Skeletal muscle satellite cell (primary cell): ENCODE results near the gene STPG3.

Source experiments
- H3K27me3 ChIP-seq: 2 replicates; pipeline ENCODE4 v1.7.0; 2013; ENCODE audit warnings: low read length; ENCODE audit not compliant: control insufficient read depth, insufficient read depth
- H3K36me3 ChIP-seq: 2 replicates; pipeline ENCODE4 v1.7.0; 2013; ENCODE audit warnings: mild to moderate bottlenecking, control low read depth, low read length; ENCODE audit not compliant: insufficient read depth
- H3K4me1 ChIP-seq: 2 replicates; pipeline ENCODE4 v1.7.0; 2013; ENCODE audit warnings: low read length; ENCODE audit not compliant: control insufficient read depth, insufficient read depth
- H3K4me2 ChIP-seq: 2 replicates; pipeline ENCODE4 v1.7.0; 2013; ENCODE audit warnings: mild to moderate bottlenecking, low read length
- H3K4me3 ChIP-seq: 2 replicates; pipeline ENCODE4 v1.7.0; 2013; ENCODE audit warnings: low read length
- H3K9ac ChIP-seq: 2 replicates; pipeline ENCODE4 v1.7.0; 2013; ENCODE audit warnings: mild to moderate bottlenecking, low read depth, low read length, moderate library complexity
- H3K9me3 ChIP-seq: replicated peaks from 2 replicates; pipeline ENCODE4 v1.7.0; 2013; ENCODE audit warnings: mild to moderate bottlenecking, control low read depth, low read length

The STPG3 gene

GRCh38 chr9:137298401-137299202, 47.5 kb downstream of the STPG3 start:
- Histone ChIP-seq H3K9ac (no peak overlapping the region), H3K9me3 (no peaks in the 10 kb centered on the region), H3K27me3 (peaks cover 65% of the 10 kb centered on the region), H3K4me1 (peaks cover 15% of the 10 kb centered on the region), H3K4me2 (no peak overlapping the region), H3K4me3 (no peak overlapping the region), H3K36me3 (no peaks in the 10 kb centered on the region)

- peaks cover 15% of the 10 kb centered on the region for H3K4me1 ChIP-seq
- peaks cover 59% of the 10 kb centered on the region for H3K27me3 ChIP-seq
Measured at GRCh38 chr9:137299203-137299565, 48.1 kb downstream of the STPG3 start.

GRCh38 chr9:137299938-137300337, 48.9 kb downstream of the STPG3 start:
- Histone ChIP-seq H3K4me2 (no peak overlapping the region), H3K4me3 (no peak overlapping the region)

More at GRCh38 chr9:137299203-137299565, 48.1 kb downstream of the STPG3 start:
- no peaks in the 10 kb centered on the region for H3K9me3 ChIP-seq
- H3K9ac ChIP-seq: no peak overlapping the region
- no peaks in the 10 kb centered on the region for H3K36me3 ChIP-seq
- H3K4me3 ChIP-seq: no peak overlapping the region
- no peak overlapping the region for H3K4me2 ChIP-seq

GRCh38 chr9:137300567-137301080, 49.5 kb downstream of the STPG3 start:
- H3K9ac ChIP-seq: no peak overlapping the region
- no peaks in the 10 kb centered on the region for H3K9me3 ChIP-seq
- peaks cover 51% of the 10 kb centered on the region for H3K27me3 ChIP-seq
- H3K36me3 ChIP-seq: no peaks in the 10 kb centered on the region
- peak overlapping the region; percentile 60 for H3K4me3 ChIP-seq
- peak overlapping the region; percentile 82 for H3K4me2 ChIP-seq
- H3K4me1 ChIP-seq: peaks cover 25% of the 10 kb centered on the region

More at GRCh38 chr9:137299938-137300337, 48.9 kb downstream of the STPG3 start:
- Histone ChIP-seq H3K4me1 (peaks cover 19% of the 10 kb centered on the region), H3K9ac (no peak overlapping the region), H3K27me3 (peaks cover 53% of the 10 kb centered on the region), H3K9me3 (no peaks in the 10 kb centered on the region), H3K36me3 (no peaks in the 10 kb centered on the region)

DNA sequence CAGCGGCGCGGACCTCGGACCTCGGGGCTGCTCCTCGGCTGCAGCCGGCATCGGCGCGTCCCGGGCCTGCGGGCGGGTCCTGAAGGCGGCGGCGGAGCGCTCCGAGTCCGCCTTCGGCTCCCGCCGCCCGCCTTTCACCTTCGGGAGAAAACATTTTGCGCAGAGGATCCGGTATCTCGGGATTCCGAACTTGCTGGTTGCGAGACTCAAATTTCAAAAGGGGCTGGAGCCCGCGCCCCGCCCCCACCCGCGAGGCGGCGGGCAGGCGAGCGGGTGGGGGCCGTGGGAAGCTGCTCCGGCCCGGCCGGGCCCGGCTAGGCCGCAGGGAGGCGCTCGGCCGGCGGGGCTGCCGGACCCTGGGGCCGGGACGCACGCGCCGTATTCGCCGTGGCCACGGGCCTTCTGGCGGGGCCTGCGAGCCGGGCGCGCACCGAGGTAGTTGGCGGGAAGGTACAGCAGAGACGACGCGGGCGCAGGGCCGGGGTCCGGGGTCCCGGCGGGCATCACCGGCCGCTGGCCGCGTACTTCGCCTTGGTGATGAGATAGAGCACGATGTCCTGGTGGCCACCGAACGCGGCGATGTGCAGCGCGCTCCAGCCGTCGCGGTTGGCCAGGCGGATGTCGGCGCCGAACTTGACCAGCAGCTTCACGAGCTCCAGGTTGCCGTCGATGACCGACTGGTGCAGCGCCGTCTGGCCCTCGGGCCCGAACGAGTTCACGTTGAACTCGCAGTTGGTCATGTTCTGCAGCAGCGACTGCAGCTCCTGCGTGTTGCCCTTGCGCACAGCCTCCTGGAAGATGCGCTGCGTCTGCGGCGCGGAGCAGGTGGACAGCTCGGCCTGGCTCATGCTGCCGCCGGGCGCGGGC, 50.2 kb downstream of the STPG3 start:
- H3K4me2 ChIP-seq: peak overlapping the region; percentile 82
- peaks cover 31% of the 10 kb centered on the region for H3K4me1 ChIP-seq
- H3K9me3 ChIP-seq: no peaks in the 10 kb centered on the region
- H3K9ac ChIP-seq: no peak overlapping the region
- peaks cover 48% of the 10 kb centered on the region for H3K27me3 ChIP-seq
- H3K4me3 ChIP-seq: peak overlapping the region; percentile 60
- H3K36me3 ChIP-seq: no peaks in the 10 kb centered on the region

GRCh38 chr9:137302118-137302448, 51.0 kb downstream of the STPG3 start, which contains the start of gene NRARP:
Gene NRARP, minus strand, starts transcription at chr9:137302271. Its CDS starts 343 bp downstream, at chr9:137301928.
- H3K4me3 ChIP-seq: peak within 1 kb of the TSS; percentile 62
- no peaks in the 10 kb centered on the region for H3K9me3 ChIP-seq
- H3K9ac ChIP-seq: no peak within 1 kb of the TSS
- H3K36me3 ChIP-seq: no peaks in the 10 kb centered on the region
- peak within 1 kb of the TSS; percentile 82 for H3K4me2 ChIP-seq
- H3K4me1 ChIP-seq: peaks cover 28% of the 10 kb centered on the region
- H3K27me3 ChIP-seq: peaks cover 45% of the 10 kb centered on the region

GRCh38 chr9:137302449-137303150, 51.5 kb downstream of the STPG3 start:
- peaks cover 42% of the 10 kb centered on the region for H3K27me3 ChIP-seq
- H3K9ac ChIP-seq: no peak overlapping the region

More at GRCh38 chr9:137302449-137303150, 51.5 kb downstream of the STPG3 start:
- peak overlapping the region; percentile 62 for H3K4me3 ChIP-seq
- peak overlapping the region; percentile 73 for H3K4me2 ChIP-seq
- peaks cover 28% of the 10 kb centered on the region for H3K4me1 ChIP-seq
- no peaks in the 10 kb centered on the region for H3K36me3 ChIP-seq
- no peaks in the 10 kb centered on the region for H3K9me3 ChIP-seq
